Measurements from ENCODE around the gene MRAS. TPM values are rescaled to one million over a fixed set of nuclear protein-coding genes. Genes with fewer than 3 reads are reported as not detected.

The MRAS gene
- total and polyA plus RNA-seq, 3 donors from 2014 or later = 21.7 to 35.7 (median 27.6) TPM

DNA sequence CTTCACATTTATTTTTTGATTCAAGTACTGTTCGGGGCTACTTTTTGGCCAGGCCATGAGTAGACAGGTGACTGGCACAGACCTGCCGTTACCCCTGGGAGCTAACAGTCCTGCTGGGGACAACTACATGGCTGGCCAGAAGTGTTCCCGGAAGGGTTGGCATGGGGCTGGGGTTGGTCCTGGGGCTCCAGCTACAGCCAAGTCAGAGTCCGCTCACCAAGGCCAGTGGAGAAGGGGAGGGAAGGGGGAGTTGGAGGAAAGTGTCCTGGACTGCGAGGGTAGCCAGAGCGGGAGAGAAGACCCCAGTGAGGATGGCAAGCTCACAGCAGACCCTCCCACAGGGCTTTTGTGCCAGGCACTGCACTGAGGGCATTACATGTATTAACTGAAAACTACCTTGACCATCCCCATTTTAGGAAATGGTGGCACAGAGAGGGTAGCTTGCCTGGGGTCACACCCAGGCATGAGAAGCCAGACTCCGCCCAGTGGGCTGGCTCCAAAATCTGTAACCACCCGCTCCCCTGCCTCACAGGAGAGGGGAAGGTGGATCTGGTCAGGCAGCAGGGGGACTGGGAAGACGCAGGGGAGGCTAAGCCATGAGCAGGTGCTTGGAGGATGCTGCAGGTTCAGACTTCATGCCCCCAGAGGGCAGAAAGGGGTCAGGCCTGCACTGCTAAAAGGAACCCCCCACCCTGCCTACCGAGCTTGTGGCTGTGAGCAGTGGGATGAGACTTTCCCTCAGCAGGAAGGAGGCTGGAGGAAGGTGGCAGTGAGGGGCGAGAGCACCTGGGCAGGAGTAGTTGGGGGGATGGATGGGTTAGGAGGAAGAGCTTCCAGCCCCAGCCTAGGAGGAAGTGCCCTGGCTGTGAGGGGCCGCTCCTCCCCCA is 47.7 kb downstream of the MRAS start:
- no peak overlapping the region for H3K27ac ChIP-seq
- no peaks in the 10 kb centered on the region for H3K36me3 ChIP-seq (ENCODE audit: low read depth, missing control alignments)
- 87 to 90% methylated on average over 6 to 12 of the region's 12 CpGs for WGBS, 2 donors
- H3K27me3 ChIP-seq = no peaks in the 10 kb centered on the region
- TF ChIP-seq CTCF (IDR thresholded peaks at IDR 0.05) = no peak
- no peak for TF ChIP-seq POLR2A (IDR thresholded peaks at IDR 0.05)
- H3K4me3 ChIP-seq = no peak overlapping the region
- H3K9me3 ChIP-seq = no peaks in the 10 kb centered on the region
- intact Hi-C loops (cut with DNase I; ENCODE audit: low total_unique reads) = no loop called here
- H3K4me1 ChIP-seq = no peaks in the 10 kb centered on the region
- no peak for DNase-seq

GRCh38 chr3:138396752-138397410 is 48.5 kb downstream of the MRAS start:
- DNase-seq = no peak
- 93 to 96% methylated on average over 11 to 14 of the region's 14 CpGs for WGBS, 2 donors
- no peak for TF ChIP-seq POLR2A (IDR thresholded peaks at IDR 0.05)
- TF ChIP-seq CTCF (IDR thresholded peaks at IDR 0.05) = no peak
- Histone ChIP-seq H3K27me3 (no peaks in the 10 kb centered on the region), H3K9me3 (no peaks in the 10 kb centered on the region), H3K4me3 (no peak overlapping the region), H3K4me1 (no peaks in the 10 kb centered on the region), H3K27ac (no peak overlapping the region), H3K36me3 (ENCODE audit: low read depth, missing control alignments) (no peaks in the 10 kb centered on the region)
- intact Hi-C loops (cut with DNase I; ENCODE audit: low total_unique reads) = no loop called here

DNA sequence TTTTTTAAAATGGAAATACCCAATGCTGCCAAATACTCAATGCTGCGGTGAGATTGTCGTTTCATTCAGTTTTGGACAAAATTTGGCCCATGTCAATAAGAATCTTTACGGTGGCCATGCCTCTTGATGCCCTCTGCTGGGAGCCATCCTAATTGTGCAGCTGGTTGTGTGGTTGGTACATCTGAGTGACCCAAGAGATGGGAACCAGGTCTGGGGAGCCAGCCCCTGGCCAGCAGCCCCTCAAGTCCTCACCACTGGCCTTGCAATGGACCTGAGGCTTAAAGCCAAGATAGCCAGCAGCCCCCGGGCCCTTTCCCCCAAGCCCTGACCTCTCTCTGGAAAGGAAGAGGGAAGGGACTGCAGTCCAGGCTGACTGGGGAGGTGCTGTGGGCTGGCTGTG is 49.6 kb downstream of the MRAS start:
- Histone ChIP-seq H3K9me3 (no peaks in the 10 kb centered on the region), H3K4me3 (no peak overlapping the region), H3K27me3 (no peaks in the 10 kb centered on the region), H3K4me1 (no peaks in the 10 kb centered on the region), H3K36me3 (ENCODE audit: low read depth, missing control alignments) (no peaks in the 10 kb centered on the region), H3K27ac (no peak overlapping the region)
- intact Hi-C loops (cut with DNase I; ENCODE audit: low total_unique reads) = no loop called here
- peak in 2 of 3 experiments; percentile 7 to 8 for TF ChIP-seq CTCF (IDR thresholded peaks at IDR 0.05)
- TF ChIP-seq POLR2A (IDR thresholded peaks at IDR 0.05) = no peak
- 89 to 92% methylated on average over 4 of the region's 4 CpGs for WGBS, 2 donors
- peak; percentile 44 for DNase-seq

GRCh38 chr3:138398791-138399575 is 50.6 kb downstream of the MRAS start:
- no peaks in the 10 kb centered on the region for H3K9me3 ChIP-seq
- H3K27ac ChIP-seq = peak overlapping the region in 1 of 2 donors; percentile 45
- no peaks in the 10 kb centered on the region for H3K36me3 ChIP-seq (ENCODE audit: low read depth, missing control alignments)
- no peak overlapping the region for H3K4me3 ChIP-seq
- DNase-seq = no peak
- TF ChIP-seq POLR2A (IDR thresholded peaks at IDR 0.05) = no peak
- no peak for TF ChIP-seq CTCF (IDR thresholded peaks at IDR 0.05)
- H3K27me3 ChIP-seq = no peaks in the 10 kb centered on the region
- intact Hi-C loops (cut with DNase I; ENCODE audit: low total_unique reads) = no loop called here
- H3K4me1 ChIP-seq = no peaks in the 10 kb centered on the region
- 63 to 66% methylated on average over 11 of the region's 11 CpGs for WGBS, 2 donors

Measured in testis (tissue), 3 donors.